GM12865 (cell line): ENCODE data around the gene COL4A6.
"Not testable (repeated sequence)": the region's sequence is repeated elsewhere in the genome, so short reads cannot be mapped to it uniquely, and the experiment has no call there.

ENCODE experiments used
- DNase-seq: peaks from one replicate; pipeline ENCODE4 v3.0.0; 2010; ENCODE audit warnings: low read depth
- H3K4me3 ChIP-seq: 2 replicates; pipeline ENCODE4 v1.5.1; 2011; ENCODE audit warnings: mild to moderate bottlenecking, low read depth, low read length, control low read depth
- CTCF ChIP-seq: IDR thresholded peaks from 2 replicates; pipeline ENCODE4 v1.5.1; 2011; ENCODE audit warnings: low read length, control low read depth, low read depth, inconsistent platforms; ENCODE audit not compliant: insufficient read depth; ENCODE audit errors: missing control alignments

Gene COL4A6

DNA sequence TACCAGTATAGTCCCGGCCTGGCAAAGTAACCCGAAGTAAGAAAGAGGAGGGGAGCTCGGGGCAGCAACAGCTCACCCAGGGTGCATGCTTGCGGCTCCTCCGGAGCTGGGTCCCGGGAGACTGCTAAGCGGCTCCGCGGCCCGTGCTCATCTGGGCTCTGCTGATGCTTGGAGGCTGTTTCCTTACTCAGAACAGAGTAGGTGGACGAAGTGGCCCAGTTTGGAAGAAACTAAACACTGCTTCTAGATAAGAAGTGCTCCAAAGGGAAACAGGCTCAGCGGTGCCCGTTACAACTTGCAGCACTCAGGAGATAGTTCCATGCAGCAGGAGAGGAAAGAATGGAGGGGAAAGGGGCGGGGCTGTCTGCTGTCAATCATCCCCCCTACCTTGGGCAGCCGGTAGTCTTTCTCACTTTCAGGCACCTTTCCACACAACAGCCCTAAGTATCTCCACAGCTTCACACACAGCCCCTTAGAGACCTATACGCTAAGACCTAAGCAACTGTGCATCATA, at the start of gene COL4A6:
COL4A6 (minus strand) TSS at position 313 of the 514 bp plus-strand sequence; CDS start at position 87, 226 bp downstream.
- no peak within 1 kb of the TSS for H3K4me3 ChIP-seq
- no peak for TF ChIP-seq CTCF
- DNase-seq = no peak

GRCh38 chrX:108485960-108486359, 47.7 kb upstream of the COL4A6 start:
- H3K4me3 ChIP-seq = no peak overlapping the region
- no peak for TF ChIP-seq CTCF
- no peak for DNase-seq

GRCh38 chrX:108484251-108484650, 46.0 kb upstream of the COL4A6 start:
- TF ChIP-seq CTCF = no peak
- H3K4me3 ChIP-seq = no peak overlapping the region
- DNase-seq = no peak

DNA sequence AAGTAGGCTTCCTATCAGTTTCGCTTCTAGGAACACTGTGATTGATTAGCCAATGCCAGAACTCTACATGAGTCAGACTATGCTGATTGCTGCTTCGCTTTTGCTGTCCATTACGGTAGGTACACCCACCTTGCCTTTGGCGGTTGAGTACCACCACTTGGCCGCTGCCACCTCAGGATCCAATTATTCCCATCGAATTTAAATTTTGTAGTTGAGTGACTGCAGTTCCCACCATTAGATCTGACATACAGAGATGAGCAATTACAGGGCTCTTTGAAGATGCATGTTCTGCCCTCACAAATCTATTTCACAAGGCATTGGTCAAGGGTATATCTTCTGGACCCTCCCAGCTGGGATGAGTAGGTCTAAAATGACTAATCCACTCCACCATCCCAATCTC, 43.3 kb upstream of the COL4A6 start:
- H3K4me3 ChIP-seq, DNase-seq: not testable (repeated sequence)

- TF ChIP-seq CTCF = no peak
- H3K4me3 ChIP-seq = no peak overlapping the region
- no peak for DNase-seq
These were observed 35.8 kb upstream of the COL4A6 start for GRCh38 chrX:108473979-108474378.

- H3K4me3 ChIP-seq = no peak overlapping the region
- no peak for TF ChIP-seq CTCF
- no peak for DNase-seq
These were observed 30.3 kb upstream of the COL4A6 start for GRCh38 chrX:108468486-108468885.

- no peak for DNase-seq
- H3K4me3 ChIP-seq = no peak overlapping the region
- no peak for TF ChIP-seq CTCF
These were observed 26.4 kb upstream of the COL4A6 start for GRCh38 chrX:108464604-108465003.
